Mesenchymal stem cell (in vitro differentiated cells and primary cell): ENCODE data around the gene CCL21. TPM values are rescaled to one million over a fixed set of nuclear protein-coding genes. Genes with fewer than 3 reads are reported as not detected.
A peak's percentile ranks its signal among the peaks of the same experiment; 100 is the strongest.

Source experiments
- DNase-seq: peaks from one replicate; pipeline ENCODE4 v3.0.0-alpha.2; 2013
- H2AFZ ChIP-seq: one replicate; pipeline ENCODE4 v1.6.1; 2013; ENCODE audit warnings: low read depth, mild to moderate bottlenecking, control low read depth, inconsistent platforms, low read length, moderate library complexity
- H2AK5ac ChIP-seq: 2 replicates; pipeline ENCODE4 v1.6.1; 2013; ENCODE audit warnings: low read length, moderate library complexity, mild to moderate bottlenecking, inconsistent platforms; ENCODE audit not compliant: severe bottlenecking
- H2BK120ac ChIP-seq: one replicate; pipeline ENCODE4 v1.6.1; 2013; ENCODE audit warnings: low read depth, mild to moderate bottlenecking, inconsistent platforms, low read length, moderate library complexity
- H2BK12ac ChIP-seq, 2 experiments: one replicate each; pipeline ENCODE4 v1.6.1; 2013; ENCODE audit warnings: inconsistent platforms in 2 of 2, low read length in 2 of 2, mild to moderate bottlenecking in 2 of 2, moderate library complexity in 2 of 2, control low read depth in 1 of 2
- H2BK15ac ChIP-seq: one replicate; pipeline ENCODE4 v1.6.1; 2013; ENCODE audit warnings: mild to moderate bottlenecking, low read depth, inconsistent platforms; ENCODE audit not compliant: poor library complexity, severe bottlenecking
- H2BK5ac ChIP-seq: 2 replicates; pipeline ENCODE4 v1.6.1; 2013; ENCODE audit warnings: low read depth, mild to moderate bottlenecking, low read length, control low read depth, inconsistent platforms; ENCODE audit not compliant: poor library complexity, severe bottlenecking
- H3K14ac ChIP-seq, 2 experiments: one replicate each; pipeline ENCODE4 v1.6.1; 2013; ENCODE audit warnings: inconsistent platforms in 2 of 2, low read length in 2 of 2, control low read depth in 1 of 2, mild to moderate bottlenecking in 1 of 2, moderate library complexity in 1 of 2
- H3K18ac ChIP-seq, 2 experiments: one replicate each; pipeline ENCODE4 v1.6.1; 2013; ENCODE audit warnings: inconsistent platforms in 2 of 2, low read length in 2 of 2, control low read depth in 1 of 2, low read depth in 1 of 2, mild to moderate bottlenecking in 1 of 2
- H3K23ac ChIP-seq, 2 experiments: one replicate each; pipeline ENCODE4 v1.6.1; 2013; ENCODE audit warnings: inconsistent platforms in 2 of 2, low read length in 2 of 2, mild to moderate bottlenecking in 2 of 2, moderate library complexity in 2 of 2, control low read depth in 1 of 2
- H3K27ac ChIP-seq: 2 replicates; pipeline ENCODE4 v1.5.1; 2013; ENCODE audit warnings: mild to moderate bottlenecking, moderate library complexity, low read length, control low read depth, inconsistent platforms; ENCODE audit not compliant: poor library complexity, severe bottlenecking
- H3K27me3 ChIP-seq, 2 experiments: 2 replicates each; pipeline versions ENCODE4 v1.6.1 to v1.7.0; 2013; ENCODE audit warnings: low read length in 2 of 2, mild to moderate bottlenecking in 2 of 2, moderate library complexity in 2 of 2, control low read depth in 1 of 2, inconsistent platforms in 1 of 2; ENCODE audit not compliant: control insufficient read depth in 1 of 2, insufficient read depth in 1 of 2
- H3K36me3 ChIP-seq, 2 experiments: 2 replicates each; pipeline versions ENCODE4 v1.6.1 to v1.7.0; 2013; ENCODE audit warnings: low read length in 2 of 2, control low read depth in 1 of 2, inconsistent platforms in 1 of 2, low read depth in 1 of 2, mild to moderate bottlenecking in 1 of 2; ENCODE audit not compliant: insufficient read depth in 2 of 2, control insufficient read depth in 1 of 2
- H3K4ac ChIP-seq, 2 experiments: one replicate each; pipeline ENCODE4 v1.6.1; 2013; ENCODE audit warnings: inconsistent platforms in 2 of 2, low read length in 2 of 2, mild to moderate bottlenecking in 2 of 2, moderate library complexity in 2 of 2, control low read depth in 1 of 2, low read depth in 1 of 2
- H3K4me1 ChIP-seq: 2 replicates; pipeline ENCODE4 v1.6.1; 2013; ENCODE audit warnings: low read depth, low read length, control low read depth; ENCODE audit not compliant: control insufficient read depth, insufficient read depth
- H3K4me2 ChIP-seq: 2 replicates; pipeline ENCODE4 v1.6.1; 2013; ENCODE audit warnings: low read length, mild to moderate bottlenecking, inconsistent platforms; ENCODE audit not compliant: poor library complexity, severe bottlenecking
- H3K4me3 ChIP-seq, 2 experiments: 2 replicates each; pipeline versions ENCODE4 v1.5.1 to v1.7.0; 2013; ENCODE audit warnings: low read length in 2 of 2, mild to moderate bottlenecking in 2 of 2, control low read depth in 1 of 2, low read depth in 1 of 2; ENCODE audit not compliant: insufficient read depth in 1 of 2
- H3K79me1 ChIP-seq: replicated peaks from 2 replicates; pipeline ENCODE4 v1.6.1; 2013; ENCODE audit warnings: mild to moderate bottlenecking, control low read depth, low read length, inconsistent platforms; ENCODE audit not compliant: poor library complexity, severe bottlenecking
- H3K9ac ChIP-seq: 2 replicates; pipeline ENCODE4 v1.7.0; 2013; ENCODE audit warnings: mild to moderate bottlenecking, low read length, moderate library complexity
- H3K9me3 ChIP-seq: 2 replicates; pipeline ENCODE4 v1.7.0; 2013; ENCODE audit warnings: mild to moderate bottlenecking, low read length; ENCODE audit not compliant: control insufficient read depth
- H4K8ac ChIP-seq: one replicate; pipeline ENCODE4 v1.6.1; 2013; ENCODE audit warnings: inconsistent platforms, mild to moderate bottlenecking, low read length, moderate library complexity
- H4K91ac ChIP-seq: one replicate; pipeline ENCODE4 v1.6.1; 2013; ENCODE audit warnings: mild to moderate bottlenecking, low read length, inconsistent platforms
- WGBS: methylation state at CpG from one replicate; pipeline ENCODE4 v1.1.7; 2013; ENCODE audit warnings: mixed read lengths; 5-methylcytosine and 5-hydroxymethylcytosine counted together
- small RNA-seq: library from polyadenylated mRNA; stranded (forward); fragments of <200 nt; extraction: miRNeasy Mini kit (QIAGEN cat#:217004); gene quantifications from one replicate; pipeline ENCODE3, GENCODE V24; 2013; ENCODE audit warnings: low read depth

CCL21 gene

DNA sequence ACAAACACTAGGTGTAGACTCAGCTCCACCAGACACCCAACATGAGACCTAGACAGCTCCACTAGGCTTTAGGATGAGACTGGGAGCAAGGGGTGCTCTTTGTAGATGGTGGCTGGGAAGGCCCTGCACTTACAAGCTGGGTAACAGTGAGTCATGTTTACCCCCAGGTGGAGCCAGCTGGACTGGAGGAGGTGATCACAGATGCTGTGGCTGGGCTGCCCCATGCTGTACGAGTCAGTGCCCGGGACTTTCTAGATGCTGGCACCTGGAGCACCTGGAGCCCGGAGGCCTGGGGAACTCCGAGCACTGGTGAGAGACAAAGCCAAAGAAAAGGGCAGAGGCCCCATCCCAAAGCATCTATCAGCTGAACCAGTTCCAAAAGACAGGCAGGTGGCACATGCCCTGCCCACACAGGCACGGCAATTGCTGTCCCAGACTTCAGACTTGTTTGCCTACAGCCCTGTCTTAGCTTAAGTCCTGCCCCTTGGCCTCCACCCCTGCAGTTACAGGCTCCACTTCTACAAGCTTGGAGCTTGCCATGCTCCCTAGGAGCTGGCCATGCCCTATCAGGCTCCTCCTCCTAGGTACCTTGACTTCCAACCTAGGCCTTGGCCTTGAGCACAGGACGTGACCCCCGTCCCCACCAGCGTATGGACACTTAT is 50.2 kb downstream of the CCL21 start:
- Histone ChIP-seq H3K79me1 (peaks cover 2% of the 10 kb centered on the region), H3K27ac (no peak overlapping the region), H3K18ac (no peak overlapping the region), H2BK12ac (no peak overlapping the region), H3K9me3 (no peaks in the 10 kb centered on the region), H3K4me1 (peaks cover 4% of the 10 kb centered on the region), H2AK5ac (no peak overlapping the region), H3K36me3 (peaks cover 17 to 29% of the 10 kb centered on the region in 2 experiments), H4K91ac (no peak overlapping the region), H3K27me3 (no peaks in the 10 kb centered on the region), H3K4ac (no peak overlapping the region), H3K9ac (no peak overlapping the region), H4K8ac (no peak overlapping the region), H2BK120ac (no peak overlapping the region), H3K4me3 (no peak overlapping the region), H2AFZ (no peak overlapping the region), H3K23ac (no peak overlapping the region), H3K4me2 (no peak overlapping the region), H3K14ac (no peak overlapping the region), H2BK15ac (no peak overlapping the region), H2BK5ac (no peak overlapping the region)
- peak; percentile 51 for DNase-seq
- 92% methylated on average over 8 of the region's 8 CpGs for WGBS

Small RNAs within 50 kb of the gene (small RNA-seq; reads per million reads assigned to genes)
- not detected for gene CCL27
